Lower lobe of right lung (tissue), 2 donors: ENCODE results near the gene KRT17. TPM values are rescaled to one million over a fixed set of nuclear protein-coding genes. Genes with fewer than 3 reads are reported as not detected.
"Not testable (repeated sequence)": the region's sequence is repeated elsewhere in the genome, so short reads cannot be mapped to it uniquely, and the experiment has no call there.

Experiments
- ATAC-seq, 2 donors: fragments of 200-7000 bp; cut with Tn5 transposase; one replicate each; pipeline ENCODE4 v1.9.1; 2020 to 2022; ENCODE audit warnings: mild to moderate bottlenecking in 2 of 2, moderate library complexity in 2 of 2
- DNase-seq: peaks from one replicate; pipeline ENCODE4 v3.0.0-alpha.2; 2020
- H3K27ac ChIP-seq: fragments of 200-600 bp; one replicate; pipeline ENCODE4 v1.8.0; 2022
- H3K27me3 ChIP-seq: fragments of 200-600 bp; one replicate; pipeline ENCODE4 v1.8.0; 2022; ENCODE audit warnings: low read depth
- H3K36me3 ChIP-seq: fragments of 200-600 bp; one replicate; pipeline ENCODE4 v1.8.0; 2022; ENCODE audit warnings: mild to moderate bottlenecking
- H3K4me1 ChIP-seq: fragments of 200-600 bp; one replicate; pipeline ENCODE4 v1.8.0; 2022
- H3K4me3 ChIP-seq: fragments of 200-600 bp; one replicate; pipeline ENCODE4 v1.8.0; 2022; ENCODE audit warnings: mild to moderate bottlenecking
- H3K9me3 ChIP-seq: fragments of 200-600 bp; one replicate; pipeline ENCODE4 v1.8.0; 2022
- intact Hi-C: fragments of 100-400 bp; cut with DNase I; formaldehyde crosslinking; loops from one replicate; pipeline ENCODE4 v1.11.0; 2022
- total RNA-seq: library from RNA; stranded (reverse); fragmentation: NEBNext Ultra II Directional; extraction: Animal tissue kit (Norgen Biotek cat#: 25700); gene quantifications from one replicate; pipeline ENCODE4 v1.2.1, GENCODE V29; 2021
- TF ChIP-seq, protein P1 (sequence below): fragments of 200-600 bp; IDR thresholded peaks from one replicate; pipeline ENCODE4 v1.8.0; 2022; ENCODE audit warnings: antibody characterized with exemption, mild to moderate bottlenecking
- donor health status: DM: no; HTN: yes; CAD: no; lungs with severe emphysema.

Gene KRT17
- total RNA-seq, 1 donor from 2014 or later: 2.6 TPM

- intact Hi-C loops: no loop called here
- Histone ChIP-seq H3K4me1 (no peaks in the 10 kb centered on the region), H3K4me3 (no peak overlapping the region), H3K27me3 (no peaks in the 10 kb centered on the region), H3K27ac (no peak overlapping the region), H3K9me3 (no peaks in the 10 kb centered on the region), H3K36me3 (no peaks in the 10 kb centered on the region)
- no peak for ATAC-seq
- DNase-seq: no peak
- TF ChIP-seq, protein P1, sequence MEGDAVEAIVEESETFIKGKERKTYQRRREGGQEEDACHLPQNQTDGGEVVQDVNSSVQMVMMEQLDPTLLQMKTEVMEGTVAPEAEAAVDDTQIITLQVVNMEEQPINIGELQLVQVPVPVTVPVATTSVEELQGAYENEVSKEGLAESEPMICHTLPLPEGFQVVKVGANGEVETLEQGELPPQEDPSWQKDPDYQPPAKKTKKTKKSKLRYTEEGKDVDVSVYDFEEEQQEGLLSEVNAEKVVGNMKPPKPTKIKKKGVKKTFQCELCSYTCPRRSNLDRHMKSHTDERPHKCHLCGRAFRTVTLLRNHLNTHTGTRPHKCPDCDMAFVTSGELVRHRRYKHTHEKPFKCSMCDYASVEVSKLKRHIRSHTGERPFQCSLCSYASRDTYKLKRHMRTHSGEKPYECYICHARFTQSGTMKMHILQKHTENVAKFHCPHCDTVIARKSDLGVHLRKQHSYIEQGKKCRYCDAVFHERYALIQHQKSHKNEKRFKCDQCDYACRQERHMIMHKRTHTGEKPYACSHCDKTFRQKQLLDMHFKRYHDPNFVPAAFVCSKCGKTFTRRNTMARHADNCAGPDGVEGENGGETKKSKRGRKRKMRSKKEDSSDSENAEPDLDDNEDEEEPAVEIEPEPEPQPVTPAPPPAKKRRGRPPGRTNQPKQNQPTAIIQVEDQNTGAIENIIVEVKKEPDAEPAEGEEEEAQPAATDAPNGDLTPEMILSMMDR: no peak
Observed at GRCh38 chr17:41625602-41626001, 1.2 kb upstream of the KRT17 start.

DNA sequence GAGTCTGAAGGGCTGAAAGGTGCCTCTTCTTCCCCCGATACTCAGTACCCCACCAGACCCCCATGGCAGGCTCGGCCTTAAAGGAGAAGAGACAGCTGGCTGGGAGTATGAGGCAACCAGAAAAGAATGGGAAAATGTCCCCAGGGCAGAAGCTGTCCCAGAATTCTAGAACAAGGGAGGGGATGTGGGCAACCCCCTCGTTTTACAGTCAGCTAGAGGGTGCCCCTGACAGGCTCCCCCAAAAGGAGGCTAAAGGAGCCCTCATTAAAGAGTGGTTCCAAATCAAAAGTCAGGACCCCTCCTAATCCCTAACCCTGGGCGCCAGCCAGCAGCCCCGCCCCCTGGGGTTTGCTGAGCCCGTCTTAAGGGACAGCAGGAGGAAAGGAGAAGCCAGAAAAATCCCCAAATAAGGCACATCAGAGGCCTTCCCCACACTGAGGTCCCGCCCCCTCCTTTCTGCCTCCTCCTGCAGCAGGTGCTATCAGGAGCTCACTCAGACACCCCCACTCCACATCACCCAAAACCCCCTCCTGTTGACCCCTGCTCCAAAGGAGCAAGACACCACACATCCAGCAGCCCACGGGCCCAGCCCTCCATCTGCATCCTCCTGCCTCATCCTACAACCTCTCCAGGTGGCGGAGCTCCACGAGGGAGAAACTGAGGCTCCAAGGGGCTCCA is 1.1 kb downstream of the KRT17 start:
- H3K36me3 ChIP-seq, DNase-seq, intact Hi-C loops, H3K4me1 ChIP-seq, H3K27ac ChIP-seq, H3K27me3 ChIP-seq, H3K9me3 ChIP-seq, H3K4me3 ChIP-seq, ATAC-seq: not testable (repeated sequence)

DNA sequence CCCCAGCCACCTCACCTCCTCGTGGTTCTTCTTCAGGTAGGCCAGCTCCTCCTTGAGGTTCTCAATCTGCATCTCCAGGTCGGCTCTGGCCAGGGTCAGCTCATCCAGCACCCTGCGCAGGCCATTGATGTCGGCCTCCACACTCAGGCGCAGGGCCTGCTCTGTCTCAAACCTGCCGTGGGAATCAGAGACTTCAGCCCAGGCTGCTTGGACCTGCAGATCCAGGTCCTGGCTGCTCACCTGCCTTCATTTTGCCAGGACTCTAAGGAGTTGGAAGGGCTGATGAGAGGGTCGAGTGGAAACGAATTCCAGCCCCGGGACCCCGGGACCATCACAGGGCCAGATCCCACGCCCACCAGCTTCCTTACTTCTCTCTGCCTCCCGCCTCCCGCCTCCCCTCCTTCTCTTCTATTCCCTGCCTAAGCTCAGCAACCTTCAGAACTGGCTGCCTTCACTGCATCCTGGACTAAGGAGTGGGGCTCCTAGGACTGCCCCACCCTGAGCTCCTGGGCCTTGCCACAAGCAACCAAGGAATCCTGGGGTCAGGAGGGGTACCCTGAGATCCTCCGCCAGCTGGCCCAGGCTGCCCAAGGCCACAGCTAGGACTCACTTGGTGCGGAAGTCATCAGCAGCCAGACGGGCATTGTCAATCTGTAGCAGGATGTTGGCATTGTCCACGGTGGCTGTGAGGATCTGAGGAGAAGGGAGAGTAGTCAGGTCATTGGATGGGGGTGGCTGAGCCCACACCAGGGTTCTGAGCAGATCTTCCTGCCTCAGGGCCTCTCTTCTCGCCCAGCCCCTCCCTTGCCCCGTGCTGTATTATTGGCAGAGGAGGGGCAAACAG is 1.8 kb downstream of the KRT17 start:
- H3K27ac ChIP-seq, H3K36me3 ChIP-seq, H3K4me1 ChIP-seq, DNase-seq, intact Hi-C loops, ATAC-seq, H3K27me3 ChIP-seq, H3K4me3 ChIP-seq, H3K9me3 ChIP-seq: not testable (repeated sequence)

DNA sequence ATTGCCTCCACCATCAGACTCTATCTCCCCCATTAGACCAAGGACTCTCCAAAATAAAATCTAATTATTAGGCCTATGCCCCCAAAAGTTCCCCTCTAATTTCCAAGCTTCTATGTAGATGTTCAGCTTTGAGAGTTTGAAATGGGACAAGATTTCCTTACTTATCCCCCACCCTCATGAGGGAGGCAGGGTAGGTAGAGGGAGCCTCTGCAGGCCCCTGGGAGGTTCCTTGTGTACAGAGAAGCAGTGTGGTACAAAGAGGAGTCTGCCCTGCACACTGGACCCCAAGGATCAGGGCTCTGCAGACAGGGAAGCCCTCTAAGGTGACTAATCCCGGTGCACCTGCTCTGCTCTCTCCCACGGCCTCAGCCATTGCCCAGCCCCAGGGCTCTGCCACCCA is 2.5 kb downstream of the KRT17 start:
- no peak for DNase-seq
- Histone ChIP-seq H3K27ac (no peak overlapping the region), H3K36me3 (no peaks in the 10 kb centered on the region), H3K4me3 (no peak overlapping the region), H3K4me1 (no peaks in the 10 kb centered on the region), H3K9me3 (no peaks in the 10 kb centered on the region), H3K27me3 (peaks cover 8% of the 10 kb centered on the region)
- TF ChIP-seq, protein P1: no peak
- intact Hi-C loops: no loop called here
- no peak for ATAC-seq

DNA sequence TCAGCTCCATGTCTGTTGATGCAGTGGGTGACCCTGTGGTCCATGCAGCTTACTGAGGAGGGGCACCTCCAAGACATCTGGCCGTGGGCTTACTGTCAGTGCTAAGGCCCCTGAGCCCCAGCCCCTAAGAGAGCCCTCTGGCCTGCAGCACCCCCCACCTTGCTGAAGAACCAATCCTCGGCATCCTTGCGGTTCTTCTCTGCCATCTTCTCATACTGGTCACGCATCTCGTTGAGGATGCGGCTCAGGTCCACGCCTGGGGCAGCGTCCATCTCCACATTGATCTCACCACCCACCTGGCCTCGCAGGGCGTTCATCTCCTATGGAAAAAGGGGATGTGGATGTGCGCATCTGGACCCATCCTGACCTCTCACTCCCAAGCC is 2.9 kb downstream of the KRT17 start:
- H3K4me3 ChIP-seq, DNase-seq, H3K27me3 ChIP-seq, ATAC-seq, H3K9me3 ChIP-seq, H3K36me3 ChIP-seq, H3K27ac ChIP-seq, H3K4me1 ChIP-seq, intact Hi-C loops: not testable (repeated sequence)

DNA sequence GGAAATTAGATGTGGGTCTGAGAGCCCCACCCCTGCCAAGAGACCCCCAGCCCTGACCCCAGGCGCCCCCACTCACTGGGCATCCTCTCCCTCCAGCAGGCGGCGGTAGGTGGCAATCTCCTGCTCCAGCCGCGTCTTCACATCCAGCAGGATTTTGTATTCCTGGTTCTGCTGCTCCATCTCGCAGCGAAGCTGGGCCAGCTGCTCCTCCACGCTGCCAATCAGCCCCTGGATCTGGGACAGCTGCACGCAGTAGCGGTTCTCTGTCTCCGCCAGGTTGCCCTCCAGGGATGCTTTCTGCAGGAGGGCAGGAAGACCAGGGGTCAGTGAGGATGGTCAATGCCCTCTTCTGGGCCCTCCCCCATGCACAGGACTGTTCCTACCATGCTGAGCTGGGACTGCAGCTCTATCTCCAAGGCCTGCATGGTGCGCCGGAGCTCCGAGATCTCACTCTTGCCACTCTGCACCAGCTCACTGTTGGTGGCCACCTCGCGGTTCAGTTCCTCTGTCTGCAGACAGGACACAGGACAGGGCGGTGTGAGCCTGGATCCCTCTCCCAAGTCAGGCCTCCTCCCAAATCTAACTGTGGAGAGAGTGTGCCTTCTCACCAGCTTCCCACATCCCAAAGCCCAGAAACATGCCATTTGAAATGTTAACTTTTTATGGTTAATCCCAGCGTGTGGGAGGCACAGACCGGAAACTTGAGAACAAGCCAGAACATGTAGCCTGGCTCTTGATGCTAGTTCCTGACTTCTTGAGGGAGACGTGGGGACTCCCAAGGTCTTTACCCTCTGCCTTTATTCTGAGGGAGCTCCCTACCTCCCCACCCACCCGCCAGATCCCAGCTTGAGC is 3.6 kb downstream of the KRT17 start:
- H3K36me3 ChIP-seq: no peaks in the 10 kb centered on the region
- ATAC-seq: no peak
- H3K27ac ChIP-seq: no peak overlapping the region
- peaks cover 8% of the 10 kb centered on the region for H3K27me3 ChIP-seq
- no peak for DNase-seq
- no peak overlapping the region for H3K4me3 ChIP-seq
- TF ChIP-seq, protein P1: no peak
- H3K4me1 ChIP-seq: no peaks in the 10 kb centered on the region
- intact Hi-C loops: no loop called here
- H3K9me3 ChIP-seq: no peaks in the 10 kb centered on the region

- H3K4me1 ChIP-seq, intact Hi-C loops, ATAC-seq, H3K9me3 ChIP-seq, H3K27me3 ChIP-seq, H3K27ac ChIP-seq, H3K4me3 ChIP-seq, DNase-seq, H3K36me3 ChIP-seq: not testable (repeated sequence)
Observed at GRCh38 chr17:41619927-41620582, 4.3 kb downstream of the KRT17 start.
